Bronchial epithelial cell (primary cell): ENCODE measurements around the gene KRTAP13-2. TPM values are rescaled to one million over a fixed set of nuclear protein-coding genes. Genes with fewer than 3 reads are reported as not detected.

Experiments used
- DNase-seq: peaks from one replicate; pipeline ENCODE4 v3.0.0-alpha.2; 2010; ENCODE audit warnings: low read depth
- FAIRE-seq: peaks from 2 replicates; lab custom pipeline; 2011; peaks lifted over from hg19 to GRCh38; lab: Jason Lieb, UNC
- H3K27me3 ChIP-seq: 2 replicates; pipeline ENCODE4 v1.5.1; 2011; ENCODE audit warnings: low read length; ENCODE audit not compliant: control insufficient read depth, insufficient read depth
- H3K36me3 ChIP-seq: 2 replicates; pipeline ENCODE4 v1.5.1; 2011; ENCODE audit warnings: low read length; ENCODE audit not compliant: control insufficient read depth, insufficient read depth
- H3K4me3 ChIP-seq: 2 replicates; pipeline ENCODE4 v1.5.1; 2011; ENCODE audit warnings: mild to moderate bottlenecking, low read depth, low read length, control low read depth
- total RNA-seq: library from RNA; depleted of rRNA; stranded (reverse); fragments of >200 nt; gene quantifications from 2 replicates; pipeline ENCODE4 v1.2.1, GENCODE V29; 2014
- TF ChIP-seq, protein P1 (sequence below): IDR thresholded peaks from 2 replicates; pipeline ENCODE4 v1.5.1; 2011; ENCODE audit warnings: mild to moderate bottlenecking, moderate library complexity, low read length, control low read depth, inconsistent platforms; ENCODE audit not compliant: insufficient read depth, severe bottlenecking

Gene KRTAP13-2
- total RNA-seq, 1 donor from 2014 or later: not detected

DNA sequence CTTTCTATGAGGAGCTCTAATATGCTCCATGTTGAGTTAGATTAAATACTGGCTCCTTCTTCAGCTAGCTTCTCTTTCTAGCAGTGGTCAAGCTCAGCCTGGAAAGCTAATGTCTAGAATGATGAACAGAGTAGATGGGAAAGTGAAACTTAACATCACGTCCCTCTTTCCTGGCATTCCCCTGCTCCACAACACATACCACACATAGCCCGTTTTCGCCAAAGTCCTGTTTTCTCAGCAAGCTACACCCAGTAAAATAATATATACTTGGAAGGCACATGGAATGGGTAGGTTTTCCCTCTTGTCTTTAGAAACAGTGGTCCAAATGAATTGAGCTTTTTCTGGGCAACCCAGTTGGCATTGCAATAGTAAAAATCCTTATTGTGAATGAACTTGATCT is 38.3 kb downstream of the KRTAP13-2 start:
- no peaks in the 10 kb centered on the region for H3K27me3 ChIP-seq
- no peak overlapping the region for H3K4me3 ChIP-seq
- FAIRE-seq (no peak), DNase-seq (no peak)
- H3K36me3 ChIP-seq: no peaks in the 10 kb centered on the region
- TF ChIP-seq, protein P1, sequence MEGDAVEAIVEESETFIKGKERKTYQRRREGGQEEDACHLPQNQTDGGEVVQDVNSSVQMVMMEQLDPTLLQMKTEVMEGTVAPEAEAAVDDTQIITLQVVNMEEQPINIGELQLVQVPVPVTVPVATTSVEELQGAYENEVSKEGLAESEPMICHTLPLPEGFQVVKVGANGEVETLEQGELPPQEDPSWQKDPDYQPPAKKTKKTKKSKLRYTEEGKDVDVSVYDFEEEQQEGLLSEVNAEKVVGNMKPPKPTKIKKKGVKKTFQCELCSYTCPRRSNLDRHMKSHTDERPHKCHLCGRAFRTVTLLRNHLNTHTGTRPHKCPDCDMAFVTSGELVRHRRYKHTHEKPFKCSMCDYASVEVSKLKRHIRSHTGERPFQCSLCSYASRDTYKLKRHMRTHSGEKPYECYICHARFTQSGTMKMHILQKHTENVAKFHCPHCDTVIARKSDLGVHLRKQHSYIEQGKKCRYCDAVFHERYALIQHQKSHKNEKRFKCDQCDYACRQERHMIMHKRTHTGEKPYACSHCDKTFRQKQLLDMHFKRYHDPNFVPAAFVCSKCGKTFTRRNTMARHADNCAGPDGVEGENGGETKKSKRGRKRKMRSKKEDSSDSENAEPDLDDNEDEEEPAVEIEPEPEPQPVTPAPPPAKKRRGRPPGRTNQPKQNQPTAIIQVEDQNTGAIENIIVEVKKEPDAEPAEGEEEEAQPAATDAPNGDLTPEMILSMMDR: no peak

DNA sequence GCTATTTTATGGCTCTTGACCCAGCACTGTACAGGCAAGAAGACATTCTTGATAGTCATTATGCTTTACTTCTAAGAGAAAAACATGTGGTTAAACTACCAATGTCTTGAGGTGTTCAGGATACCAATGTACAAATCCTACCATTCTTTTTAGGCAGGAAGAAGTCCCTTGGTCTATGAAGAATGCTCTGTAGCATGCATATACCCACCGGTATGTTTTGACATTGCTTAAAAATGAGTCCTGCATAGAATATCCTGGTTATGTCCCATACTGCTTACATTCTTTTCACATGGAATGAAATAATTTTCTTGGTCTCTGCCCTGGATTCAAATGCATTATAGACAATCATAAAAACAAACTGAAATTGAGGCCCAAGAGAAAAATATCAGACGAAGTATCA is 39.4 kb downstream of the KRTAP13-2 start:
- FAIRE-seq: no peak
- TF ChIP-seq, protein P1: no peak

DNA sequence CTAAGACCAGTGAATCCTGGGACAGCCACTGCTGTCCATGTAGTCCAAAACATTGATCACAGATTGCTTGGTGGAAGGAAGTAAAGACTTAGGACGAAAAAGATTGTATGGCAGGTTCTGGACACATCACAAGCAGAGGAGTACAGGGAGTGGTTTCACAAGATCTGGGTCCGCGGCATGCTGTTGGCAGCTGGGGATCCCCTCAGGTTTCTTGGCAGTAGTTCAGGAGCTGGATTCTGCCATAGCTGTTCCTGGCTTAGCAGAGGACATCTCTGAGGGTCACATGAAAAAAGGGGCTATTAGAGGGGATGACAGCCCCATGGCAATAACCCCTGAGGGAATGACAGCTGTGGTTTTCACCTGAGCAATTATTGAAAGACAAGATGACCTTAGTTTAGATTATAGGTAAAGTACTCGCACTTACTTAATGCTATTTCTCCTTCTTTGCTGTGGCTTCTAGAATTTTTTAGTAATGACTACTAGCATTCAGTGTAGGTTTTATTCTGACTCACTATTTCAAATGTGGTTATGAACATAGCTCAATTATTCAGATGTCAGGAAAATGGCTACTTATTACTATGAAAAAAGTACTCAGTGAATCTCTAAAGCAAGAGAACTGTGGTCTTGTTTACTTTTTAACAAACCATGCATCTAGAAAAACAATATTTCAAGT is 42.7 kb downstream of the KRTAP13-2 start:
- DNase-seq (peak; percentile 37), FAIRE-seq (no peak)
- no peaks in the 10 kb centered on the region for H3K27me3 ChIP-seq
- H3K4me3 ChIP-seq: no peak overlapping the region
- no peaks in the 10 kb centered on the region for H3K36me3 ChIP-seq
- TF ChIP-seq, protein P1: no peak

More for the DNA sequence above, 39.4 kb downstream of the KRTAP13-2 start:
- Histone ChIP-seq H3K36me3 (no peaks in the 10 kb centered on the region), H3K4me3 (no peak overlapping the region), H3K27me3 (no peaks in the 10 kb centered on the region)
- DNase-seq: no peak

DNA sequence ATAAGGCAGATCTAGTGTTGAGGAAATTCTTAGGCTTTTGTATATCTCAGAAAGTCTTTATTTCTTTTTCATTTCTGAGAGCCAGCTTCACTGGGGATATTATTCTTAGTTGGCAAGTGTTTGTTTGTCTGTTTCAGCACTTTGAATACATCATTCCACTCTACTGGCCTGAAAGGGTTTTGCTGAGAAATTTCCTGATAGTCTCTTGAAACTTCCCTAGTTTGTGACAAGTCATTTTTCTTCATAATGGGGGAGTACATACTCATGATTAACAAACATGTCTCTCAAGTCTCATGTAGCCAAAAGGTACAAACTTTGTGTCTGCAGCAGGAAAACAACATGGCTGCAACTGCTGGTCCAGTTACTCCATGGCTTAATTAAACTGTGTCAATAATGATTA is 45.7 kb downstream of the KRTAP13-2 start:
- Histone ChIP-seq H3K4me3 (no peak overlapping the region), H3K27me3 (no peaks in the 10 kb centered on the region), H3K36me3 (no peaks in the 10 kb centered on the region)
- no peak for DNase-seq
- TF ChIP-seq, protein P1: no peak
- FAIRE-seq: no peak

Other genes with a start within 250 kb of the KRTAP13-2 start
- gene CLDN17, start 205.5 kb downstream of the KRTAP13-2 start, total RNA-seq: 2.3 TPM in 1 of 2 replicates, not detected in the other
- 0.26 and 0.51 TPM in 2 replicates for gene CLDN8, start 156.2 kb downstream of the KRTAP13-2 start, total RNA-seq
- not detected in 2 replicates for gene KRTAP24-1, start 89.3 kb downstream of the KRTAP13-2 start, total RNA-seq
- gene KRTAP25-1, start 82.8 kb downstream of the KRTAP13-2 start, total RNA-seq: not detected in 2 replicates
- gene KRTAP26-1, start 52.0 kb downstream of the KRTAP13-2 start, total RNA-seq: not detected in 2 replicates
- not detected in 2 replicates for gene KRTAP27-1, start 34.6 kb downstream of the KRTAP13-2 start, total RNA-seq
- not detected in 2 replicates for gene KRTAP23-1, start 23.7 kb downstream of the KRTAP13-2 start, total RNA-seq
- gene KRTAP13-1, start 23.8 kb upstream of the KRTAP13-2 start, total RNA-seq: not detected in 2 replicates
- not detected in 2 replicates for gene KRTAP13-3, start 53.7 kb upstream of the KRTAP13-2 start, total RNA-seq
- gene KRTAP13-4, start 57.9 kb upstream of the KRTAP13-2 start, total RNA-seq: not detected in 2 replicates
- not detected in 2 replicates for gene KRTAP15-1, start 68.0 kb upstream of the KRTAP13-2 start, total RNA-seq
- not detected in 2 replicates for gene KRTAP19-1, start 108.1 kb upstream of the KRTAP13-2 start, total RNA-seq
- gene KRTAP19-2, start 115.2 kb upstream of the KRTAP13-2 start, total RNA-seq: not detected in 2 replicates
- gene KRTAP19-3, start 119.7 kb upstream of the KRTAP13-2 start, total RNA-seq: not detected in 2 replicates
- gene KRTAP19-4, start 124.9 kb upstream of the KRTAP13-2 start, total RNA-seq: not detected in 2 replicates
- gene KRTAP19-5, start 129.9 kb upstream of the KRTAP13-2 start, total RNA-seq: not detected in 2 replicates
- not detected in 2 replicates for gene KRTAP19-6, start 169.6 kb upstream of the KRTAP13-2 start, total RNA-seq
- gene KRTAP19-7, start 189.0 kb upstream of the KRTAP13-2 start, total RNA-seq: not detected in 2 replicates
- not detected in 2 replicates for gene KRTAP22-2, start 218.1 kb upstream of the KRTAP13-2 start, total RNA-seq
- gene KRTAP6-3, start 220.2 kb upstream of the KRTAP13-2 start, total RNA-seq: not detected in 2 replicates
- gene KRTAP6-2, start 226.6 kb upstream of the KRTAP13-2 start, total RNA-seq: not detected in 2 replicates
- not detected in 2 replicates for gene KRTAP22-1, start 228.8 kb upstream of the KRTAP13-2 start, total RNA-seq
- not detected in 2 replicates for gene KRTAP6-1, start 241.7 kb upstream of the KRTAP13-2 start, total RNA-seq
- not detected in 2 replicates for gene KRTAP20-1, start 244.2 kb upstream of the KRTAP13-2 start, total RNA-seq
- gene KRTAP20-4, start 248.4 kb upstream of the KRTAP13-2 start, total RNA-seq: not detected in 2 replicates